ENCODE results near the gene THRSP. TPM values are rescaled to one million over a fixed set of nuclear protein-coding genes. Genes with fewer than 3 reads are reported as not detected.

The THRSP gene
- total RNA-seq, 1 donor from 2014 or later: not detected

DNA sequence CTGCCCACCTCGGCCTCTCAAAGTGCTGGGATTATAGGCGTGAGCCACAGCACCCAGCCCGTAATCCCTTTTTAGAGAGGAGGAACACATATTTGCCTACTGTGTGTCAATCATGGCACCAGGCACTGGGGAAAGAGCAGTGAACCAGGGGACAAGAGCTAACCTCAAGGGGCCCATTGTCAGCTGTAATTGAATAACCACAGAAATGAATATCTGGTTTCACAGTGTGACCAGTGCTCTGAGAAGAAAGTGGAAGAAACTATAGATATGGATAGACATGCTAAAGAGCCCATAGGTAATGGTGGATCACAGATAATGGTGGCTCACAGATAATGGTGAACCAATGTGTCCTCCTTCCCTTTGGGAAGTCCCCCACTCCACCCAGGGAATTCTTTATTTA lies 32.0 kb upstream of the THRSP start:
- Histone ChIP-seq H3K36me3 (ENCODE audit: control insufficient read depth, insufficient read depth, low read length) (no peaks in the 10 kb centered on the region), H3K4me3 (ENCODE audit: low read depth, low read length) (no peak overlapping the region), H3K27me3 (ENCODE audit: control insufficient read depth, insufficient read depth, low read length) (no peaks in the 10 kb centered on the region)
- no peak for DNase-seq (ENCODE audit: low read depth)
- no peak for TF ChIP-seq CTCF (IDR thresholded peaks at IDR 0.05; ENCODE audit: insufficient read depth, low read length, poor library complexity, severe bottlenecking)

DNA sequence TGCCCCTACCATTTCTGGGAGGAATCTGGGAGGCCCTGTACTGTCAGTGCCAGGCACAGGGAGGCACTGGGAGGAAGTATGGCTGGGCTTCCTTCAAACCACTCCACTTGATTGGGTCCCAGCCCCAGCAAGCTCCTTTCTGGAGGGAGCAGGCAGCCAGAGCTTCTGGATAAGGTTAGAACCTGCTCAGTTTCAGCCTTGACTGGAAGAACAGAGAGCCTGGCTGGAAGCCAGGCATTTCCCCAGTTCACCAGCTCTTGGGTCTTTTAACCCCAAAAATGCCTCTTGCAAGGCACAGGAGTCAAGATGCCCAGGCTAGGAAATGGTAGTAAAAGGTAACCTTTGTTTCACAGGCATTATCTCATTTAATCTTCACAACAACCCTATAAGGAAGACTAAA lies 31.6 kb upstream of the THRSP start:
- no peak for TF ChIP-seq CTCF (IDR thresholded peaks at IDR 0.05; ENCODE audit: insufficient read depth, low read length, poor library complexity, severe bottlenecking)
- no peaks in the 10 kb centered on the region for H3K36me3 ChIP-seq (ENCODE audit: control insufficient read depth, insufficient read depth, low read length)
- H3K4me3 ChIP-seq (ENCODE audit: low read depth, low read length): no peak overlapping the region

GRCh38 chr11:78033040-78033439 lies 30.6 kb upstream of the THRSP start:
- no peak for TF ChIP-seq CTCF (IDR thresholded peaks at IDR 0.05; ENCODE audit: insufficient read depth, low read length, poor library complexity, severe bottlenecking)
- no peak for DNase-seq (ENCODE audit: low read depth)
- no peaks in the 10 kb centered on the region for H3K36me3 ChIP-seq (ENCODE audit: control insufficient read depth, insufficient read depth, low read length)
- H3K4me3 ChIP-seq (ENCODE audit: low read depth, low read length): no peak overlapping the region
- H3K27me3 ChIP-seq (ENCODE audit: control insufficient read depth, insufficient read depth, low read length): no peaks in the 10 kb centered on the region

More for the DNA sequence above, 31.6 kb upstream of the THRSP start:
- DNase-seq (ENCODE audit: low read depth): no peak
- no peaks in the 10 kb centered on the region for H3K27me3 ChIP-seq (ENCODE audit: control insufficient read depth, insufficient read depth, low read length)

DNA sequence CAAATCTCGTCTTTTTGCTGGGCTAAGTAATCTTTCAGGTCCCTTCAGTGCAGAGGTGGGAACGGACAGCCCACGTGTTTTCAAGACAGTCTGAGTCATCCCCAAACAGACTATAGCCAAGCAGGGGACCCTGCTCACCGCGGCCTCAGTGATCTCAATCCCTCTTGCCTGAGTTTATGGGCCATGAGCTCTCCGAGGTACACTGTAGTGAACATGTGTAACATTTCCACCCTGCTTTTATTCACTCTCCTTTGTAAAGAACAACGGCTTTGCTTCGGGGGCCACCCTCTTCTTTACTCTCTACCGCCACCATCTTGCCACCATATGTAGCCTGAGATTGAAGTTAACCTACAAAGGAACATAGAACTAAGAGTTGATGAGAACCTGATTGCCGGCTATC lies 29.0 kb upstream of the THRSP start:
- no peak for DNase-seq (ENCODE audit: low read depth)
- Histone ChIP-seq H3K27me3 (ENCODE audit: control insufficient read depth, insufficient read depth, low read length) (no peaks in the 10 kb centered on the region), H3K4me3 (ENCODE audit: low read depth, low read length) (no peak overlapping the region), H3K36me3 (ENCODE audit: control insufficient read depth, insufficient read depth, low read length) (no peaks in the 10 kb centered on the region)
- no peak for TF ChIP-seq CTCF (IDR thresholded peaks at IDR 0.05; ENCODE audit: insufficient read depth, low read length, poor library complexity, severe bottlenecking)

GRCh38 chr11:78036313-78036712 lies 27.3 kb upstream of the THRSP start:
- TF ChIP-seq CTCF (IDR thresholded peaks at IDR 0.05; ENCODE audit: insufficient read depth, low read length, poor library complexity, severe bottlenecking): no peak
- H3K4me3 ChIP-seq (ENCODE audit: low read depth, low read length): no peak overlapping the region
- no peaks in the 10 kb centered on the region for H3K27me3 ChIP-seq (ENCODE audit: control insufficient read depth, insufficient read depth, low read length)
- DNase-seq (ENCODE audit: low read depth): no peak
- no peaks in the 10 kb centered on the region for H3K36me3 ChIP-seq (ENCODE audit: control insufficient read depth, insufficient read depth, low read length)

DNA sequence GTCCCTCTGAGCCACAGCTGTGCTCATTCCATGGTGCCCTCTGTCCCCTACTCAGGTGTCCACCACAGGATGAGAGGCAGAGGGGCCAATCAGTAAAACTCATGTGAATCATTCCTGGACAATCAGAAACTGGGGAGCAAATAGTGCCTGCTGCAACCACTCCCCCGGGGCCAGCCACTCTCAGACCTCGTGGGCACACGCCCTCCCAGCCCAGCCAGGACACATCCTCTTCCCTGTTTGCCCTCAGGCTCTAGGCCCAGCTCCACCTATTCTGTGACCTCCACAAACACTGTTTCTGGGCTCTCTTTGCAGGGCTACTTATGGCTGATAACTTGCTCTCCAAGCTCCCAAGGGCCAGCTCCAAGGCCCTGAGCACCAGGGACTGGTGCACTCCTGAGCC lies 26.6 kb upstream of the THRSP start:
- Histone ChIP-seq H3K4me3 (ENCODE audit: low read depth, low read length) (no peak overlapping the region), H3K36me3 (ENCODE audit: control insufficient read depth, insufficient read depth, low read length) (no peaks in the 10 kb centered on the region), H3K27me3 (ENCODE audit: control insufficient read depth, insufficient read depth, low read length) (no peaks in the 10 kb centered on the region)
- DNase-seq (ENCODE audit: low read depth): no peak
- TF ChIP-seq CTCF (IDR thresholded peaks at IDR 0.05; ENCODE audit: insufficient read depth, low read length, poor library complexity, severe bottlenecking): no peak

Measured in kidney epithelial cell (primary cell).